Gastrocnemius medialis (tissue), 4 donors: ENCODE measurements around the gene KRTAP2-2. TPM values are rescaled to one million over a fixed set of nuclear protein-coding genes. Genes with fewer than 3 reads are reported as not detected.
"Not testable (repeated sequence)": the region's sequence is repeated elsewhere in the genome, so short reads cannot be mapped to it uniquely, and the experiment has no call there.

ENCODE experiments used
- ATAC-seq, 2 donors: fragments of 150-250 bp; one replicate each; pipeline ENCODE4 v1.9.1; 2016
- DNase-seq, 2 donors: peaks; one replicate each; pipeline ENCODE4 v3.0.0-alpha.2; 2019
- H3K27ac ChIP-seq, 4 donors: fragments of 200-600 bp; sonication (generic); 1 replicate in 1 of 4; 2 replicates in 3 of 4; pipeline ENCODE4 v1.5.1; 2016 to 2018; ENCODE audit warnings: mild to moderate bottlenecking in 2 of 4, moderate library complexity in 1 of 4
- H3K27me3 ChIP-seq, 3 donors: fragments of 200-600 bp; sonication (generic) in 2 of 3; 1 replicate in 1 of 3; 2 replicates in 2 of 3; pipeline versions ENCODE4 v1.5.1 to v1.6.0; 2016 to 2019; ENCODE audit warnings: mild to moderate bottlenecking in 1 of 3, moderate library complexity in 1 of 3
- H3K36me3 ChIP-seq, 2 donors: fragments of 200-600 bp; sonication (generic) in 1 of 2; one replicate each; pipeline ENCODE4 v1.5.1; 2017 to 2018
- H3K4me1 ChIP-seq, 2 donors: fragments of 200-600 bp; sonication (generic) in 1 of 2; one replicate each; pipeline ENCODE4 v1.5.1; 2016 to 2017; ENCODE audit warnings: mild to moderate bottlenecking in 2 of 2
- H3K4me3 ChIP-seq, 4 donors: fragments of 200-600 bp; sonication (generic) in 3 of 4; 1 replicate in 1 of 4; 2 replicates in 3 of 4; pipeline ENCODE4 v1.5.1; 2016 to 2019; ENCODE audit warnings: mild to moderate bottlenecking in 2 of 4
- H3K9me3 ChIP-seq, 3 donors: fragments of 200-600 bp; sonication (generic) in 2 of 3; 1 replicate in 1 of 3; 2 replicates in 2 of 3; pipeline ENCODE4 v1.5.1; 2016 to 2019
- POLR2A ChIP-seq, 2 donors: fragments of 450-650 bp; IDR thresholded peaks; one replicate each; pipeline ENCODE4 v1.6.1; 2017; ENCODE audit warnings: antibody characterized with exemption in 2 of 2, mild to moderate bottlenecking in 2 of 2, moderate library complexity in 2 of 2
- in situ Hi-C, 4 donors: fragments of 200-750 bp; cut with MboI; loops; one replicate each; pipeline versions ENCODE4 v1.15.0 to v1.8.0; 2017; ENCODE audit warnings: low sequenced_read_pairs in 4 of 4
- intact Hi-C: fragments of 100-400 bp; cut with DNase I; formaldehyde crosslinking; loops from one replicate; pipeline ENCODE4 v1.15.1; 2023; ENCODE audit warnings: low total_unique reads
- total RNA-seq, 4 donors: library from RNA; depleted of rRNA; stranded (reverse); fragments of >200 nt; gene quantifications; one replicate each; pipeline versions ENCODE4 v1.1.0 to v1.2.3, GENCODE V29; 2016
- TF ChIP-seq, protein P1 (sequence below), 5 experiments: fragments of 450-650 bp in 3 of 5; fragments of 200-600 bp in 2 of 5; sonication (generic) in 2 of 5; IDR thresholded peaks in 4 of 5; conservative IDR thresholded peaks in 1 of 5; 1 replicate in 4 of 5; 2 replicates in 1 of 5; pipeline ENCODE4 v1.5.1; 2016 to 2019; ENCODE audit warnings: antibody characterized with exemption in 5 of 5, mild to moderate bottlenecking in 3 of 5, moderate library complexity in 3 of 5

The KRTAP2-2 gene
- total RNA-seq, 4 donors from 2014 or later = not detected

GRCh38 chr17:41057547-41057946 is 2.5 kb upstream of the KRTAP2-2 start:
- intact Hi-C loops = no loop called here
- H3K36me3 ChIP-seq = no peaks in the 10 kb centered on the region
- H3K4me3 ChIP-seq = no peak overlapping the region
- DNase-seq (no peak), ATAC-seq (no peak)
- in situ Hi-C loops = loop anchor here in 1 of 4 donors (25.0 kb wide), 1 partner anchor 95 kb away; the partner anchor contains the start of gene KRT39
- H3K4me1 ChIP-seq = no peaks in the 10 kb centered on the region
- peaks cover 0 to 5% (median 0%) of the 10 kb centered on the region in 3 donors for H3K9me3 ChIP-seq
- TF ChIP-seq POLR2A (IDR thresholded peaks at IDR 0.05) = no peak
- TF ChIP-seq, protein P1, sequence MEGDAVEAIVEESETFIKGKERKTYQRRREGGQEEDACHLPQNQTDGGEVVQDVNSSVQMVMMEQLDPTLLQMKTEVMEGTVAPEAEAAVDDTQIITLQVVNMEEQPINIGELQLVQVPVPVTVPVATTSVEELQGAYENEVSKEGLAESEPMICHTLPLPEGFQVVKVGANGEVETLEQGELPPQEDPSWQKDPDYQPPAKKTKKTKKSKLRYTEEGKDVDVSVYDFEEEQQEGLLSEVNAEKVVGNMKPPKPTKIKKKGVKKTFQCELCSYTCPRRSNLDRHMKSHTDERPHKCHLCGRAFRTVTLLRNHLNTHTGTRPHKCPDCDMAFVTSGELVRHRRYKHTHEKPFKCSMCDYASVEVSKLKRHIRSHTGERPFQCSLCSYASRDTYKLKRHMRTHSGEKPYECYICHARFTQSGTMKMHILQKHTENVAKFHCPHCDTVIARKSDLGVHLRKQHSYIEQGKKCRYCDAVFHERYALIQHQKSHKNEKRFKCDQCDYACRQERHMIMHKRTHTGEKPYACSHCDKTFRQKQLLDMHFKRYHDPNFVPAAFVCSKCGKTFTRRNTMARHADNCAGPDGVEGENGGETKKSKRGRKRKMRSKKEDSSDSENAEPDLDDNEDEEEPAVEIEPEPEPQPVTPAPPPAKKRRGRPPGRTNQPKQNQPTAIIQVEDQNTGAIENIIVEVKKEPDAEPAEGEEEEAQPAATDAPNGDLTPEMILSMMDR (IDR thresholded peaks at IDR 0.05 in 4 of 5, conservative IDR thresholded peaks at IDR 0.05 in 1 of 5) = no peak
- peaks cover 0 to 18% (median 7%) of the 10 kb centered on the region in 3 donors for H3K27me3 ChIP-seq
- no peak overlapping the region for H3K27ac ChIP-seq

DNA sequence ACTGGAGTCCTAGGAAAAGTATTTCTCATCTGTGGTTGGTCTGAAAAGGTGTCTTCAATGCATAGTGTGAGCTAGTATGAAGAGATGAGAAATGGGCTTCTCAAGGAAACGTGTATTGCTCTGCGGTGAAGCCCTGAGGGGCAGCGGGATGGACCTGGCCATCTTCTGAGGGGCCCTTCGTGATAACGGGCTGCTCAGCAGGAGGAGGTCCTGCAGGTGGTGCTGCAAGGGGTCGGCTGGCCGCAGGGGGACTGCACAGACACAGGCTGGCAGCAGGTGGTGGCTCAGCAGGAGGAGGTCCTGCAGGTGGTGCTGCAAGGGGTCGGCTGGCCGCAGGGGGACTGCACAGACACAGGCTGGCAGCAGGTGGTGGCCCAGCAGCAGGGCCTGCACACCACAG is 474 bp downstream of the KRTAP2-2 start:
- in situ Hi-C loops = loop anchor here in 1 of 4 donors (25.0 kb wide), 1 partner anchor 92 kb away; the partner anchor contains the start of gene KRT39
- DNase-seq = not testable (repeated sequence)
- peaks cover 0 to 27% (median 7%) of the 10 kb centered on the region in 3 donors for H3K27me3 ChIP-seq

GRCh38 chr17:41054025-41054424 is 1.0 kb downstream of the KRTAP2-2 start:
- Histone ChIP-seq H3K4me3 (no peak overlapping the region), H3K9me3 (peaks cover 0 to 5% (median 0%) of the 10 kb centered on the region in 3 donors), H3K36me3 (no peaks in the 10 kb centered on the region), H3K27ac (no peak overlapping the region), H3K27me3 (peaks cover under 1 to 24% (median 7%) of the 10 kb centered on the region in 3 donors), H3K4me1 (no peaks in the 10 kb centered on the region)
- ATAC-seq (no peak), DNase-seq (no peak)
- TF ChIP-seq, protein P1 (IDR thresholded peaks at IDR 0.05 in 4 of 5, conservative IDR thresholded peaks at IDR 0.05 in 1 of 5) = no peak
- TF ChIP-seq POLR2A (IDR thresholded peaks at IDR 0.05) = no peak
- intact Hi-C loops (no loop called here), in situ Hi-C loops (loop anchor here in 1 of 4 donors (25.0 kb wide), 1 partner anchor 92 kb away; the partner anchor contains the start of gene KRT39)

More for the DNA sequence above, 474 bp downstream of the KRTAP2-2 start:
- intact Hi-C loops, ATAC-seq, H3K4me3 ChIP-seq, H3K4me1 ChIP-seq, H3K27ac ChIP-seq, H3K9me3 ChIP-seq, H3K36me3 ChIP-seq: not testable (repeated sequence)

- H3K27me3 ChIP-seq = peaks cover 3 to 28% (median 9%) of the 10 kb centered on the region in 3 donors
- ATAC-seq = no peak
- no peak for DNase-seq
- intact Hi-C loops = no loop called here
- in situ Hi-C loops = loop anchor here in 1 of 4 donors (25.0 kb wide), 1 partner anchor 90 kb away; the partner anchor contains the start of gene KRT39
- H3K9me3 ChIP-seq = peaks cover 0 to 5% (median 0%) of the 10 kb centered on the region in 3 donors
- no peak for TF ChIP-seq POLR2A (IDR thresholded peaks at IDR 0.05)
- TF ChIP-seq, protein P1 (IDR thresholded peaks at IDR 0.05 in 4 of 5, conservative IDR thresholded peaks at IDR 0.05 in 1 of 5) = no peak
- no peak overlapping the region for H3K4me3 ChIP-seq
- H3K36me3 ChIP-seq = no peaks in the 10 kb centered on the region
- H3K4me1 ChIP-seq = no peaks in the 10 kb centered on the region
- no peak overlapping the region for H3K27ac ChIP-seq
These were observed 2.5 kb downstream of the KRTAP2-2 start for GRCh38 chr17:41052566-41052965.

DNA sequence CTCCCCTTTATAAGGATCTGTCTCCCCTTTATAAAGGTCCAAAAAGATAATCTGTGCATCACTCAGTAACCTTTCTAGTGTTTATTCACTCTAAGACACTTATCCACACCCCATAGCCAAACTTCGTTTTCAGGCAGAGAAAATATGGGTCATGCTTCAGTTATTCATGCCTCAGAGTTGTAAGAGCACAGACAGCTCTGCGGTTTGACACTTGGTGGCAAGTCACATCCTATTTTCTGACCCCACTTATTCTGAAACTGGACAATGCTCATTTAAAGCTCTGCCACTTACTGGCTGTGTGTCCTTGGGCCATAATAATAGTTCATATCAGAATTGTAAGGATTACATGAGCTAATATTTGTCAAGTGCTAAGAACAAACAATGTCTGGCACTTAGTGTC is 5.9 kb downstream of the KRTAP2-2 start:
- Histone ChIP-seq H3K27ac (no peak overlapping the region), H3K4me1 (no peaks in the 10 kb centered on the region), H3K9me3 (peaks cover 0 to 5% (median 0%) of the 10 kb centered on the region in 3 donors), H3K27me3 (peaks cover 0 to 24% (median 9%) of the 10 kb centered on the region in 3 donors), H3K36me3 (no peaks in the 10 kb centered on the region), H3K4me3 (no peak overlapping the region)
- intact Hi-C loops (no loop called here), in situ Hi-C loops (no loop called here)
- ATAC-seq (no peak), DNase-seq (no peak)
- TF ChIP-seq POLR2A (IDR thresholded peaks at IDR 0.05) = no peak
- TF ChIP-seq, protein P1 (IDR thresholded peaks at IDR 0.05 in 4 of 5, conservative IDR thresholded peaks at IDR 0.05 in 1 of 5) = no peak
